Measurements from ENCODE around the gene GMPR2. TPM values are rescaled to one million over a fixed set of nuclear protein-coding genes. Genes with fewer than 3 reads are reported as not detected.

Gene GMPR2
- total and polyA plus RNA-seq, 2 of the 13 experiments (the other 11 are each of a cell fraction or from before 2014, with no cell fraction given) = 210 to 273 TPM

DNA sequence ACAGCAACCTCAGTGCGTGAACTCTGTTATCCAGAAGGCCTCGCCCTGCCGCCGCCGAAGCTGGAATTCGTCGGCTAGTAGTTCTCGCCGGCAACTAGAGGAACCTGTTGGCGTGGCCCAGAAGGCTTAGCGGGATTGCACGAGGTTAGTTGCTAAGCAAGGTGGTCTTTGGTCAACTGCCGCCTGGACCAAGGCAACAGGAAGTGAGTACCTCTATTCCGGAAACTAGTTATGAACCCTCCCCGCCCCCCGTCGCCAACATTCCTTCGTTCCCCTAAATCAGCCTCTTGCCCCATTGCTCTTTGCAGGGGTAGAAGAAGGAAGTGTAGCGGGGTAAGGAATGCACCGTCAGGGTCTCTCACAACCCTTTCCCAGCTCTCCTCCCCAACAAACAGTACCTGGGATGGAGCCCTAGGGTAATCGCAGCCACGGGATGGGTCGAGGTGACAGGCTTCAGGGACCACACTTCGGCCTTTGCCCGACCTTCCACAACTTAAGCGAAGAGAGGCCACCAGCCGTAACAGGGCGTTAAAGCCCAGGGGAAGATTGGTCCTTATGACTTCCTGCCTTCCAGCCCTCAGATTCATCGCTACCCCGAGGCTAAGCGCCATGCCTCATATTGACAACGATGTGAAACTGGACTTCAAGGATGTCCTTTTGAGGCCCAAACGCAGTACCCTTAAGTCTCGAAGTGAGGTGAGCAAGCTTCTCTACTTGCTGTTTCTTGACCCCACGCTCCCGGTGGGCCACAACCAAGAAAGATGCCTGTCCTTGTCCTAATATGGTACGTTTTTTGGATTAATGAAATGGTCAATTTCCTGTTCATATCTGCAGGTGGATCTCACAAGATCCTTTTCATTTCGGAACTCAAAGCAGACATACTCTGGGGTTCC is at the start of gene GMPR2 (continued):
- TF ChIP-seq CCDC6 (CRISPR knock-in tag; IDR thresholded peaks at IDR 0.05) (no peak), EHMT2 (IDR thresholded peaks at IDR 0.05; ENCODE audit: borderline replicate concordance, low read depth, low read length) (no peak; the same call in 1 of the 2 replicates), YEATS4 (CRISPR knock-in tag; IDR thresholded peaks at IDR 0.05; ENCODE audit: borderline replicate concordance) (peak; percentile 99), SP2 (CRISPR knock-in tag; IDR thresholded peaks at IDR 0.05) (peak; percentile 23; the same call in 1 of the 2 replicates), PTBP1 (IDR thresholded peaks at IDR 0.05; ENCODE audit: low read depth, low read length, poor library complexity, severe bottlenecking) (no peak), ZNF124 (CRISPR knock-in tag; IDR thresholded peaks at IDR 0.05) (no peak), IRX3 (CRISPR knock-in tag; IDR thresholded peaks at IDR 0.05; ENCODE audit: borderline replicate concordance, low read depth) (peak; percentile 95; the same call in 1 of the 2 replicates), RAD21 (CRISPR knock-in tag; IDR thresholded peaks at IDR 0.05) (peak; percentile 49; the same call in 1 of the 2 replicates), ZSCAN9 (CRISPR knock-in tag; IDR thresholded peaks at IDR 0.05; ENCODE audit: borderline replicate concordance) (peak; percentile 81; the same call in 1 of the 2 replicates), ONECUT2 (CRISPR knock-in tag; IDR thresholded peaks at IDR 0.05) (no peak), ZSCAN12 (CRISPR knock-in tag; IDR thresholded peaks at IDR 0.05) (no peak), ZNF800 (CRISPR knock-in tag; IDR thresholded peaks at IDR 0.05) (peak; percentile 24; the same call in 1 of the 2 replicates), NKX3-1 (CRISPR knock-in tag; IDR thresholded peaks at IDR 0.05) (peak; percentile 93), MBNL3 (CRISPR knock-in tag; conservative IDR thresholded peaks at IDR 0.05) (0 out of 2 replicates have a peak, but pooled peaks have one; percentile 9), FOXA3 (CRISPR knock-in tag; IDR thresholded peaks at IDR 0.05) (peak; percentile 50), ZNF775 (CRISPR knock-in tag; IDR thresholded peaks at IDR 0.05; ENCODE audit: borderline replicate concordance) (no peak; the same call in 1 of the 2 replicates), ARNT (IDR thresholded peaks at IDR 0.05) (no peak), ETV5 (CRISPR knock-in tag; IDR thresholded peaks at IDR 0.05; ENCODE audit: borderline replicate concordance) (peak; percentile 85), ATM (IDR thresholded peaks at IDR 0.05; ENCODE audit: borderline replicate concordance) (no peak), GTF3A (CRISPR knock-in tag; conservative IDR thresholded peaks at IDR 0.05) (peak; percentile 68; the same call in 1 of the 2 replicates)
- TF ChIP-seq, protein P1, sequence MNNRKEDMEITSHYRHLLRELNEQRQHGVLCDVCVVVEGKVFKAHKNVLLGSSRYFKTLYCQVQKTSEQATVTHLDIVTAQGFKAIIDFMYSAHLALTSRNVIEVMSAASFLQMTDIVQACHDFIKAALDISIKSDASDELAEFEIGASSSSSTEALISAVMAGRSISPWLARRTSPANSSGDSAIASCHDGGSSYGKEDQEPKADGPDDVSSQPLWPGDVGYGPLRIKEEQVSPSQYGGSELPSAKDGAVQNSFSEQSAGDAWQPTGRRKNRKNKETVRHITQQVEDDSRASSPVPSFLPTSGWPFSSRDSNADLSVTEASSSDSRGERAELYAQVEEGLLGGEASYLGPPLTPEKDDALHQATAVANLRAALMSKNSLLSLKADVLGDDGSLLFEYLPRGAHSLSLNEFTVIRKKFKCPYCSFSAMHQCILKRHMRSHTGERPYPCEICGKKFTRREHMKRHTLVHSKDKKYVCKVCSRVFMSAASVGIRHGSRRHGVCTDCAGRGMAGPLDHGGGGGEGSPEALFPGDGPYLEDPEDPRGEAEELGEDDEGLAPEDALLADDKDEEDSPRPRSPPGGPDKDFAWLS (CRISPR knock-in tag; IDR thresholded peaks at IDR 0.05; ENCODE audit: borderline replicate concordance) = 0 out of 2 replicates have a peak, but pooled peaks have one; percentile 71
- TF ChIP-seq, protein P2, sequence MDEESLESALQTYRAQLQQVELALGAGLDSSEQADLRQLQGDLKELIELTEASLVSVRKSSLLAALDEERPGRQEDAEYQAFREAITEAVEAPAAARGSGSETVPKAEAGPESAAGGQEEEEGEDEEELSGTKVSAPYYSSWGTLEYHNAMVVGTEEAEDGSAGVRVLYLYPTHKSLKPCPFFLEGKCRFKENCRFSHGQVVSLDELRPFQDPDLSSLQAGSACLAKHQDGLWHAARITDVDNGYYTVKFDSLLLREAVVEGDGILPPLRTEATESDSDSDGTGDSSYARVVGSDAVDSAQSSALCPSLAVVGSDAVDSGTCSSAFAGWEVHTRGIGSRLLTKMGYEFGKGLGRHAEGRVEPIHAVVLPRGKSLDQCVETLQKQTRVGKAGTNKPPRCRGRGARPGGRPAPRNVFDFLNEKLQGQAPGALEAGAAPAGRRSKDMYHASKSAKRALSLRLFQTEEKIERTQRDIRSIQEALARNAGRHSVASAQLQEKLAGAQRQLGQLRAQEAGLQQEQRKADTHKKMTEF (CRISPR knock-in tag; IDR thresholded peaks at IDR 0.05) = peak; percentile 92
- TF ChIP-seq, protein P3, sequence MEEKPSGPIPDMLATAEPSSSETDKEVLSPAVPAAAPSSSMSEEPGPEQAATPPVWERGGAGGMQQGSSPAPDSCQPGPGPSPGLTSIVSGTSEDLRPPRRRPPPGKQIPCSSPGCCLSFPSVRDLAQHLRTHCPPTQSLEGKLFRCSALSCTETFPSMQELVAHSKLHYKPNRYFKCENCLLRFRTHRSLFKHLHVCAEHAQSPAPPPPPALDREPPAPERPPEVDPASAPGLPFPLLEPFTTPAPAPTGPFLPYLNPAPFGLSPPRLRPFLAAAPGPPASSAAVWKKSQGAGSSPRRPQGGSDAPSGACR (CRISPR knock-in tag; IDR thresholded peaks at IDR 0.05) = peak; percentile 99
- TF ChIP-seq, protein P4, sequence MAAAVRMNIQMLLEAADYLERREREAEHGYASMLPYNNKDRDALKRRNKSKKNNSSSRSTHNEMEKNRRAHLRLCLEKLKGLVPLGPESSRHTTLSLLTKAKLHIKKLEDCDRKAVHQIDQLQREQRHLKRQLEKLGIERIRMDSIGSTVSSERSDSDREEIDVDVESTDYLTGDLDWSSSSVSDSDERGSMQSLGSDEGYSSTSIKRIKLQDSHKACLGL (CRISPR knock-in tag; IDR thresholded peaks at IDR 0.05) = peak; percentile 44
